BLaER1 treated with 17β-estradiol and CSF1 and Interleukin-3, amounts not matched to agents 10 nM and 100 nM (cell line): ENCODE measurements around the gene PPIG.
"Not testable (repeated sequence)": the region's sequence is repeated elsewhere in the genome, so short reads cannot be mapped to it uniquely, and the experiment has no call there.

ENCODE experiments used
- H3K27ac ChIP-seq, 11 experiments: shearing (Covaris generic); formaldehyde crosslinking; 2 replicates each; pipeline ENCODE4 v1.8.1; 2022
- H3K27me3 ChIP-seq, 11 experiments: shearing (Covaris generic); formaldehyde crosslinking; 2 replicates each; pipeline ENCODE4 v1.8.1; 2022
- H3K36me3 ChIP-seq, 11 experiments: shearing (Covaris generic); formaldehyde crosslinking; 2 replicates each; pipeline ENCODE4 v1.8.1; 2022
- H3K4me1 ChIP-seq, 10 experiments: shearing (Covaris generic); formaldehyde crosslinking; 2 replicates each; pipeline ENCODE4 v1.8.1; 2022
- H3K4me2 ChIP-seq, 11 experiments: shearing (Covaris generic); formaldehyde crosslinking; 2 replicates each; pipeline ENCODE4 v1.8.1; 2022
- H3K4me3 ChIP-seq, 10 experiments: shearing (Covaris generic); formaldehyde crosslinking; 2 replicates each; pipeline ENCODE4 v1.8.1; 2022
- H3K9ac ChIP-seq, 11 experiments: shearing (Covaris generic); formaldehyde crosslinking; 2 replicates each; pipeline ENCODE4 v1.8.1; 2022
- H3K9me3 ChIP-seq, 11 experiments: shearing (Covaris generic); formaldehyde crosslinking; replicated peaks in 1 of 11; 2 replicates each; pipeline ENCODE4 v1.8.1; 2022
- H4K20me1 ChIP-seq, 11 experiments: shearing (Covaris generic); formaldehyde crosslinking; 2 replicates each; pipeline ENCODE4 v1.8.1; 2022
- Cebpa-rat ChIP-seq, 11 experiments: shearing (Covaris generic); IDR thresholded peaks; 2 replicates each; pipeline ENCODE4 v1.8.1; 2022

Gene PPIG

DNA sequence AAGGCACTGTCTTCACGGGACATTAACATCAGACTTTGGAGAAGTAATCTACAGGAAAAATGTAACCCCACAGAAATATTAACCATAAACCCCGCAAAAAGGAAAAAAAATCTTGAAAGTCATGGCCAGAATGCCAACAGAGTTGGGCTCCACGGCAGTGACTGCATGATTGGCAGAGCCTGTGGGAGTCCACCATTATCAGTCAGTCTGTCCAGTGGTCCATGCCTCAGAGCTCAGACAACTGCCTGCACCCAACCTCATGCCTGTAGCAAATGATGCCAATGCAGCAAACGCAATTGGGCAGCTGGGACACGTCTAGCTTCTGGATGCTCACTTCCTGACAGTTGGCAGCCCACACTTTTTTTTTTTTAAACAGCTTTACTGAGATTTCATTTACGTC lies 5.1 kb upstream of the PPIG start:
- no peak for TF ChIP-seq Cebpa-rat (IDR thresholded peaks at IDR 0.05)
- H3K4me2 ChIP-seq = no peak overlapping the region
- no peaks in the 10 kb centered on the region for H3K36me3 ChIP-seq
- H3K4me3 ChIP-seq = no peak overlapping the region
- H3K9ac ChIP-seq = no peak overlapping the region
- H3K27me3 ChIP-seq = no peaks in the 10 kb centered on the region
- no peaks in the 10 kb centered on the region for H4K20me1 ChIP-seq
- peaks cover 9 to 17% (median 11%) of the 10 kb centered on the region in 11 experiments; a peak in 18 of 22 replicates for H3K9me3 ChIP-seq
- no peak overlapping the region for H3K27ac ChIP-seq
- H3K4me1 ChIP-seq = no peaks in the 10 kb centered on the region

GRCh38 chr2:169582552-169583266 lies 1.4 kb upstream of the PPIG start:
- not testable (repeated sequence) for H3K27ac ChIP-seq, H3K27me3 ChIP-seq, H3K36me3 ChIP-seq, H3K9ac ChIP-seq, H3K4me2 ChIP-seq, H3K4me3 ChIP-seq
- Histone ChIP-seq H3K9me3 (peaks cover 9 to 11% (median 11%) of the 10 kb centered on the region in 11 experiments; a peak in 18 of 22 replicates), H4K20me1 (peaks cover 15 to 26% (median 22%) of the 10 kb centered on the region in 11 experiments; a peak in 20 of 22 replicates), H3K4me1 (peaks cover 15 to 21% (median 17%) of the 10 kb centered on the region in 10 experiments)

GRCh38 chr2:169583518-169583917 lies 633 bp upstream of the PPIG start:
- peaks cover 0 to 15% (median 8%) of the 10 kb centered on the region in 11 experiments; a peak in 7 of 22 replicates for H3K36me3 ChIP-seq
- peaks cover 16 to 34% (median 29%) of the 10 kb centered on the region in 11 experiments; a peak in 20 of 22 replicates for H4K20me1 ChIP-seq
- H3K27ac ChIP-seq = peak overlapping the region in 6 of 11 experiments; percentile 90 to 97 (median 92); a peak in 6 of 22 replicates
- TF ChIP-seq Cebpa-rat (IDR thresholded peaks at IDR 0.05) = no peak
- peak overlapping the region in 3 of 10 experiments; percentile 77 to 91 (median 91); a peak in 3 of 20 replicates for H3K4me3 ChIP-seq
- peaks cover 15 to 28% (median 18%) of the 10 kb centered on the region in 10 experiments for H3K4me1 ChIP-seq
- H3K9ac ChIP-seq = no peak overlapping the region
- no peaks in the 10 kb centered on the region for H3K27me3 ChIP-seq
- H3K4me2 ChIP-seq = peak overlapping the region in 2 of 11 experiments; percentile 93 to 94; a peak in 4 of 22 replicates
- H3K9me3 ChIP-seq = peaks cover 9 to 11% (median 11%) of the 10 kb centered on the region in 11 experiments; a peak in 18 of 22 replicates

DNA sequence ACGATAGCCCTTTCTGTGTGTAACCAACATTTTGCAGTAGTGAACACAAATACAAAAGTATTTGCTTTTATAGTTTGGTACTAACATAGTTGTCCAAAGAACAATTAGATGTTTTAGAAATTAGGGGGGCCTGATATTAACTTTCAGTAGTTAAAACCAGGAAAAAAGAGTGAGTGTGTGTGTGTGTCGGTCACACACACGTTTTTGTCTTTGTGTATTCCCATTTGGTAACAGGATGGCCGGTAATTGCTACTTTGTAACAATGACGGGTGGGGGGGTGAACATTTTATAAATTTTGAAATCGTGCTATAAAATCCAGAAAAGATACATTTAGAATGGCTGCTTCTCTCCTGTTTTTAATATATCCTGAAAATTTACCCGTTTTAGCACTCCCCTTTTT lies 1.5 kb downstream of the PPIG start:
- Histone ChIP-seq H3K4me2 (peak overlapping the region; percentile 85 to 96 (median 90)), H4K20me1 (peaks cover 31 to 56% (median 51%) of the 10 kb centered on the region in 11 experiments; a peak in 20 of 22 replicates), H3K27me3 (no peaks in the 10 kb centered on the region), H3K9me3 (peaks cover 9 to 22% (median 15%) of the 10 kb centered on the region in 11 experiments; a peak in 19 of 22 replicates), H3K36me3 (peaks cover 0 to 35% (median 17%) of the 10 kb centered on the region in 11 experiments; a peak in 11 of 22 replicates), H3K9ac (peak overlapping the region; percentile 88 to 96 (median 93)), H3K27ac (peak overlapping the region; percentile 90 to 97 (median 92)), H3K4me1 (peaks cover 17 to 50% (median 24%) of the 10 kb centered on the region in 10 experiments), H3K4me3 (peak overlapping the region; percentile 68 to 94 (median 84))
- no peak for TF ChIP-seq Cebpa-rat (IDR thresholded peaks at IDR 0.05)

GRCh38 chr2:169590804-169591203 lies 6.7 kb downstream of the PPIG start:
- H3K4me3 ChIP-seq = no peak overlapping the region
- TF ChIP-seq Cebpa-rat (IDR thresholded peaks at IDR 0.05) = no peak
- H3K9ac ChIP-seq = no peak overlapping the region
- no peaks in the 10 kb centered on the region for H3K27me3 ChIP-seq
- H3K36me3 ChIP-seq = peaks cover 16 to 70% (median 32%) of the 10 kb centered on the region in 11 experiments; a peak in 19 of 22 replicates
- peaks cover 66 to 100% (median 98%) of the 10 kb centered on the region in 11 experiments; a peak in 20 of 22 replicates for H4K20me1 ChIP-seq
- peak overlapping the region in 7 of 11 experiments; percentile 0 to 40 (median 20); a peak in 8 of 22 replicates for H3K4me2 ChIP-seq
- peak overlapping the region in 3 of 11 experiments; percentile 16 to 44 (median 38); a peak in 5 of 22 replicates for H3K27ac ChIP-seq
- peaks cover 17 to 52% (median 25%) of the 10 kb centered on the region in 10 experiments for H3K4me1 ChIP-seq
- peaks cover 0 to 14% (median 7%) of the 10 kb centered on the region in 11 experiments; a peak in 8 of 22 replicates for H3K9me3 ChIP-seq

DNA sequence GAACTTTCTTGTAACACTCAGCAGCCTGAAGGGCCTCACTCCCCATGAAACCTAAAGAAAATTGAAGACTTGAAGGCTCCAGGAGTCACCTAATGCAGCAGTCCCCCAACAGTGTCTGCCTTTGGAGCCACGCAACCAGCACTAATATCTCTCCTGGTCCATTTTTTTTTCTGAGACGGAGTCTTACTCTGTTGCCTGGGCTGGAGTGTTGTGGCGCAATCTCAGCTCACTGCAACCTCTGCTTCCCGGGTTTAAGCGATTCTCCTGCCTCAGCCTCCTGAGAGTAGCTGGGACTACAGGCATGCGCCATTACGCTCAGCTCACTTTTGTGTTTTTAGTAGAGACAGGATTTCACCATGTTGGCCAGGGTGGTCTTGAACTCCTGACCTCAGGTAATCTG lies 12.4 kb downstream of the PPIG start:
- peaks cover 23 to 58% (median 37%) of the 10 kb centered on the region in 11 experiments; a peak in 21 of 22 replicates for H3K36me3 ChIP-seq
- H4K20me1 ChIP-seq = peaks cover 70 to 100% (median 98%) of the 10 kb centered on the region in 11 experiments; a peak in 21 of 22 replicates
- H3K27me3 ChIP-seq = not testable (repeated sequence)

DNA sequence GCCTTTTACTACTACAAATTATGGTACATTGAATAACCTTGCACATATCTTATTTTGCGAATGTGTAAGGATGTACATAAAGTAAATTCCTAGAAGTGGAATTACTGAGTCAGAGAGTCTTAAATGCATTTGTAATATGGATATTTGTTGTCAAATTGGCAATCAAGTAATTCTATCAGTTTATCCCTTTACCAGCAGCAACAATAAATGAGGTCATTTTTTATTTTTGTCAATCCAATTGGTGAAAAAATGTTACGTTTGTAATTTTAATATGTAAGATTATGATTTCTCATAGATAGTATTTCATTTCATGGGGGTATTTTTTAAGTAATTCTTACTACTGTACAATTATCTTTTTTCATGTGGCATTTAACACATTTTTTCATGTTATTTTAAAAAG lies 14.8 kb downstream of the PPIG start:
- H3K4me3 ChIP-seq = no peak overlapping the region
- H3K27ac ChIP-seq = no peak overlapping the region
- H3K9me3 ChIP-seq = no peaks in the 10 kb centered on the region
- no peak for TF ChIP-seq Cebpa-rat (IDR thresholded peaks at IDR 0.05)
- H3K36me3 ChIP-seq = peaks cover 24 to 55% (median 37%) of the 10 kb centered on the region in 11 experiments
- H3K4me1 ChIP-seq = no peaks in the 10 kb centered on the region
- H3K27me3 ChIP-seq = no peaks in the 10 kb centered on the region
- no peak overlapping the region for H3K9ac ChIP-seq
- no peak overlapping the region for H3K4me2 ChIP-seq
- peaks cover 62 to 100% (median 92%) of the 10 kb centered on the region in 11 experiments; a peak in 21 of 22 replicates for H4K20me1 ChIP-seq

More for the DNA sequence above, 12.4 kb downstream of the PPIG start:
- H3K4me3 ChIP-seq, H3K9me3 ChIP-seq, H3K9ac ChIP-seq, H3K27ac ChIP-seq, H3K4me2 ChIP-seq, H3K4me1 ChIP-seq: not testable (repeated sequence)

DNA sequence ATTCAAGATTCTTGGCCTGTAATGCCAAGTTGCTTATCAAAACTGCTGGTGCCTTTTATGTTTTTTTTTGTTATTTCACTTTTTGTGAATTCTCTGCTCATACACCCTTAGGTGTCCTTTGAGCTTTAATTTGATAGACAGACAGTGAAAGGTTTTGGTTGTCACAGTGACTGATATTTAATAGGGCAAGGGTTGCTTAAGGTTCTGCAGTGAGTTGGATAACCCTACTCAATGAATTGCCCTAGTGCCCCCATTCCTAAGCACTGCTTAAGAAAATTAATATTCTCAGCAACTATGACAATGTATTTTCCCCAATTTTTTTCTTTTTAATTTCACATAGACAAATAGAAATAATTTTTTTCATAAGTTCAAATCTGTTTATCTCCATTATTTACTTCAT lies 15.4 kb downstream of the PPIG start:
- no peaks in the 10 kb centered on the region for H3K9me3 ChIP-seq
- H3K36me3 ChIP-seq = peaks cover 27 to 57% (median 43%) of the 10 kb centered on the region in 11 experiments
- no peaks in the 10 kb centered on the region for H3K4me1 ChIP-seq
- H3K27me3 ChIP-seq = no peaks in the 10 kb centered on the region
- peaks cover 63 to 100% (median 89%) of the 10 kb centered on the region in 11 experiments; a peak in 21 of 22 replicates for H4K20me1 ChIP-seq
- H3K4me3 ChIP-seq = no peak overlapping the region
- no peak overlapping the region for H3K4me2 ChIP-seq
- no peak for TF ChIP-seq Cebpa-rat (IDR thresholded peaks at IDR 0.05)
- no peak overlapping the region for H3K9ac ChIP-seq
- no peak overlapping the region for H3K27ac ChIP-seq

GRCh38 chr2:169609264-169609663 lies 25.1 kb downstream of the PPIG start:
- Histone ChIP-seq H3K9ac (no peak overlapping the region), H3K4me1 (no peaks in the 10 kb centered on the region), H3K27ac (no peak overlapping the region), H3K9me3 (peaks cover 0 to 9% (median 8%) of the 10 kb centered on the region in 11 experiments; a peak in 12 of 22 replicates), H3K27me3 (no peaks in the 10 kb centered on the region), H3K4me2 (no peak overlapping the region), H3K36me3 (peaks cover 90 to 100% (median 96%) of the 10 kb centered on the region in 11 experiments), H4K20me1 (peaks cover 0 to 20% (median 12%) of the 10 kb centered on the region in 11 experiments; a peak in 14 of 22 replicates), H3K4me3 (no peak overlapping the region)
- no peak for TF ChIP-seq Cebpa-rat (IDR thresholded peaks at IDR 0.05)
